ENCODE measurements around the gene PARVB.

Gene PARVB

DNA sequence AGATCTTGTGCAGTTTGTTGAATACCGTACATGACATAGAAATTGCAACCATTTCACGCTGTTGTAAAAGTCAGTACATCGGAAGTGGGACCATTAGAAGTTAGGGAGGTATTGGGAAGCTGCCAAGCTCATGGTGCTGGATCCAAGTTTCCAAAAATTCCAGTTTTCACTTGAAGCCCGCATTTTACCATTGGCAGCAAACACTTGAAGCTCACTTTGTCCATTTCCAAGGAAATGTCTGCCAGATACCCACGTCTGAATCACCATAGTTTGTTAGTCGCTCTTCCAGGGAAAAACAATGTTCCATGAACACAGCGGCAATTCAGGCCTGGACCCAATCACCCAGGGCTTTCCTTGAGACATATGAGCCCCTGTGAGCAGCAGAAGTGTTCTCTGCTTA, 22.6 kb upstream of the PARVB start:
- Histone ChIP-seq H3K27ac (ENCODE audit: low read length) (no peak overlapping the region), H3K4me1 (ENCODE audit: low read length) (0 out of 2 replicates have a peak, but pooled peaks cover 4% of the 10 kb centered on the region), H3K4me3 (ENCODE audit: low read length) (no peak overlapping the region), H3K36me3 (replicated peaks; ENCODE audit: low read depth, low read length) (peaks cover 23% of the 10 kb centered on the region), H3K9me3 (ENCODE audit: insufficient read depth, low read length) (no peaks in the 10 kb centered on the region), H3K4me2 (ENCODE audit: low read length) (no peak overlapping the region), H4K20me1 (ENCODE audit: insufficient read depth, low read length) (no peaks in the 10 kb centered on the region), H3K27me3 (ENCODE audit: low read depth, low read length) (no peaks in the 10 kb centered on the region), H2AFZ (ENCODE audit: low read depth, low read length) (no peak overlapping the region), H3K79me2 (ENCODE audit: low read length) (no peaks in the 10 kb centered on the region), H3K9ac (ENCODE audit: low read length) (no peak overlapping the region)
- TF ChIP-seq, protein P1, sequence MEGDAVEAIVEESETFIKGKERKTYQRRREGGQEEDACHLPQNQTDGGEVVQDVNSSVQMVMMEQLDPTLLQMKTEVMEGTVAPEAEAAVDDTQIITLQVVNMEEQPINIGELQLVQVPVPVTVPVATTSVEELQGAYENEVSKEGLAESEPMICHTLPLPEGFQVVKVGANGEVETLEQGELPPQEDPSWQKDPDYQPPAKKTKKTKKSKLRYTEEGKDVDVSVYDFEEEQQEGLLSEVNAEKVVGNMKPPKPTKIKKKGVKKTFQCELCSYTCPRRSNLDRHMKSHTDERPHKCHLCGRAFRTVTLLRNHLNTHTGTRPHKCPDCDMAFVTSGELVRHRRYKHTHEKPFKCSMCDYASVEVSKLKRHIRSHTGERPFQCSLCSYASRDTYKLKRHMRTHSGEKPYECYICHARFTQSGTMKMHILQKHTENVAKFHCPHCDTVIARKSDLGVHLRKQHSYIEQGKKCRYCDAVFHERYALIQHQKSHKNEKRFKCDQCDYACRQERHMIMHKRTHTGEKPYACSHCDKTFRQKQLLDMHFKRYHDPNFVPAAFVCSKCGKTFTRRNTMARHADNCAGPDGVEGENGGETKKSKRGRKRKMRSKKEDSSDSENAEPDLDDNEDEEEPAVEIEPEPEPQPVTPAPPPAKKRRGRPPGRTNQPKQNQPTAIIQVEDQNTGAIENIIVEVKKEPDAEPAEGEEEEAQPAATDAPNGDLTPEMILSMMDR (IDR thresholded peaks at IDR 0.05; ENCODE audit: low read depth, low read length): no peak
- TF ChIP-seq EZH2phosphoT487 (IDR thresholded peaks at IDR 0.05; ENCODE audit: low read depth): no peak

DNA sequence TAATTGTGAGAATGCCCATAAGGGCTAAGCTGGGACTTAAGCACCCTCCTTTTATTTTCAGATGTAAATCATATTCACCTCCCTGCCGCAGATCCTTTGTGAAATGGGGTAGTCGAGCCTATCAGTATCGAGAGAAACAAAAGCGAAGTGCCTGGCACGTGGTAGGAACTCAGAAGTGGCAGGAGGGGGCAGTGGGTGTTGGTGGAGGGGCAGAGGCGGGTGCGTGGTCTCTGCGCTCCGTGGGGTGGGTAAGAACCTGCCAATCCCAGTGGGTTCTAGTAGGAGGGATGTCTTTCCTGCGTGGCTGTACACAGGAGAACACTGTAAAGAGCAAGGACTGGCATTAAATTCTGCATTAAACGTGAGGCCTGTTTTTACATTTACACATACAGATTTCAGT, 21.8 kb upstream of the PARVB start:
- no peak overlapping the region for H3K9ac ChIP-seq (ENCODE audit: low read length)
- no peaks in the 10 kb centered on the region for H3K9me3 ChIP-seq (ENCODE audit: insufficient read depth, low read length)
- H3K4me3 ChIP-seq (ENCODE audit: low read length): no peak overlapping the region

DNA sequence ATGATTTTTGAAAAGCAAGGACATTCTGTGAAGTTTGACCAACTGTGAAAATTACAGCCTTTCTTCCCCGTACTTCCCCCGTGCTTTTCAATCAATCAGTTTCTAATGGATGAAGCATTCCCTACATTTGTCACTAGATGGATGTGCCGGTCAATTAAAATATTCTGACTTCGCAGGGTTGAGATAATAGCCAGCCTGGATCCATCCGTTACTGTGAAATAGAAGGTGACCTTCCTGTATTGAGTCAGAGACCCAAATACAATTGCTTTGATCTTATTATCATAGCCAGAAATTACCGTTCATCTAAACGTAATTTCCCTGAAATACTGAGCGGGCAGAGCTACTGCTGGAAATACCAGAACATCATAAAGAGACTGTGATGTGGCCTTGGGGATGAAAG, 21.1 kb upstream of the PARVB start:
- Histone ChIP-seq H3K9ac (ENCODE audit: low read length) (no peak overlapping the region), H3K4me3 (ENCODE audit: low read length) (no peak overlapping the region), H3K27me3 (ENCODE audit: low read depth, low read length) (no peaks in the 10 kb centered on the region), H2AFZ (ENCODE audit: low read depth, low read length) (no peak overlapping the region), H3K79me2 (ENCODE audit: low read length) (no peaks in the 10 kb centered on the region), H3K9me3 (ENCODE audit: insufficient read depth, low read length) (no peaks in the 10 kb centered on the region), H3K4me1 (ENCODE audit: low read length) (0 out of 2 replicates have a peak, but pooled peaks cover 4% of the 10 kb centered on the region), H3K36me3 (replicated peaks; ENCODE audit: low read depth, low read length) (peaks cover 12% of the 10 kb centered on the region), H4K20me1 (ENCODE audit: insufficient read depth, low read length) (no peaks in the 10 kb centered on the region), H3K27ac (ENCODE audit: low read length) (no peak overlapping the region), H3K4me2 (ENCODE audit: low read length) (no peak overlapping the region)
- TF ChIP-seq, protein P1 (IDR thresholded peaks at IDR 0.05; ENCODE audit: low read depth, low read length): no peak
- TF ChIP-seq EZH2phosphoT487 (IDR thresholded peaks at IDR 0.05; ENCODE audit: low read depth): no peak

More for the DNA sequence above, 21.8 kb upstream of the PARVB start:
- Histone ChIP-seq H4K20me1 (ENCODE audit: insufficient read depth, low read length) (no peaks in the 10 kb centered on the region), H3K4me1 (ENCODE audit: low read length) (0 out of 2 replicates have a peak, but pooled peaks cover 4% of the 10 kb centered on the region), H2AFZ (ENCODE audit: low read depth, low read length) (no peak overlapping the region), H3K36me3 (replicated peaks; ENCODE audit: low read depth, low read length) (peaks cover 15% of the 10 kb centered on the region), H3K27ac (ENCODE audit: low read length) (no peak overlapping the region), H3K4me2 (ENCODE audit: low read length) (no peak overlapping the region), H3K27me3 (ENCODE audit: low read depth, low read length) (no peaks in the 10 kb centered on the region), H3K79me2 (ENCODE audit: low read length) (no peaks in the 10 kb centered on the region)
- TF ChIP-seq, protein P1 (IDR thresholded peaks at IDR 0.05; ENCODE audit: low read depth, low read length): no peak
- TF ChIP-seq EZH2phosphoT487 (IDR thresholded peaks at IDR 0.05; ENCODE audit: low read depth): no peak

DNA sequence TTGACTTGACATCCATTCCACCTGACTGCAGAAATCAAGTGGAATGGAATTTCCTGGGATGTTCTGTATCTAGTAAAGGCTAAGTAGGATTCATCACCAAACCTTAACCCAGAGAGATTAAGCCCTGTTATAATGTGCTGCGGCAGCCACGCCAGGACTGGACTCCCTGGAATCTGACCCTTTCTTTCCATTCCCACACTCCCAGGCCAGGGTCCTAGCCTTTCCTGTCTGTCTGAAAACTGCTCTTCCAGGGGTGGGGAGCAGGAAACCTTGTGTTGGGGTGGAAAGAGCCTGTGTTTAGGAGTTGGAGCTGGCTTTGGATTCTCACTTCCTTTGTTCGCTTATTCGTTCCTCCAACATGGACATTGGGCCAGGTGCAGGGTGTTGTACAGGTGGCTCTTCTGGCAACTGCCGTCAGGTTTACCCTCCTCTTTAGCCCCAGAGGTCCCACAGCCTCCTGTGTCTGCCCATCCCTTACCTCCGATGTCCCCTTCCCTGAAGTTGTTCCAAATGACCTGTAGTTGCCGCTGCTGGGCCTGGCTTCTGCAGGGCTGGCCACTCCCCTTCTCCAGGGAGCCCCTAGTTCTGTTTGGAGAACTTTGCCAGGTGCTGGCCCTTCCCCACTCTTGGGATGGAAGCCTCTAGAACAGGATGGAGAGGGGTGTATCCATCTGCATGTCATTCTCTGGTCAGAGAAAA, 20.5 kb upstream of the PARVB start:
- TF ChIP-seq, protein P1 (IDR thresholded peaks at IDR 0.05; ENCODE audit: low read depth, low read length): no peak
- TF ChIP-seq EZH2phosphoT487 (IDR thresholded peaks at IDR 0.05; ENCODE audit: low read depth): no peak
- Histone ChIP-seq H3K27me3 (ENCODE audit: low read depth, low read length) (no peaks in the 10 kb centered on the region), H3K4me1 (ENCODE audit: low read length) (0 out of 2 replicates have a peak, but pooled peaks cover 4% of the 10 kb centered on the region), H3K4me3 (ENCODE audit: low read length) (no peak overlapping the region), H3K79me2 (ENCODE audit: low read length) (no peaks in the 10 kb centered on the region), H3K9ac (ENCODE audit: low read length) (no peak overlapping the region), H3K27ac (ENCODE audit: low read length) (no peak overlapping the region), H2AFZ (ENCODE audit: low read depth, low read length) (no peak overlapping the region), H3K36me3 (replicated peaks; ENCODE audit: low read depth, low read length) (peaks cover 6% of the 10 kb centered on the region), H3K9me3 (ENCODE audit: insufficient read depth, low read length) (no peaks in the 10 kb centered on the region), H4K20me1 (ENCODE audit: insufficient read depth, low read length) (no peaks in the 10 kb centered on the region), H3K4me2 (ENCODE audit: low read length) (no peak overlapping the region)
